ENCODE data around the gene THEM4.

DNA sequence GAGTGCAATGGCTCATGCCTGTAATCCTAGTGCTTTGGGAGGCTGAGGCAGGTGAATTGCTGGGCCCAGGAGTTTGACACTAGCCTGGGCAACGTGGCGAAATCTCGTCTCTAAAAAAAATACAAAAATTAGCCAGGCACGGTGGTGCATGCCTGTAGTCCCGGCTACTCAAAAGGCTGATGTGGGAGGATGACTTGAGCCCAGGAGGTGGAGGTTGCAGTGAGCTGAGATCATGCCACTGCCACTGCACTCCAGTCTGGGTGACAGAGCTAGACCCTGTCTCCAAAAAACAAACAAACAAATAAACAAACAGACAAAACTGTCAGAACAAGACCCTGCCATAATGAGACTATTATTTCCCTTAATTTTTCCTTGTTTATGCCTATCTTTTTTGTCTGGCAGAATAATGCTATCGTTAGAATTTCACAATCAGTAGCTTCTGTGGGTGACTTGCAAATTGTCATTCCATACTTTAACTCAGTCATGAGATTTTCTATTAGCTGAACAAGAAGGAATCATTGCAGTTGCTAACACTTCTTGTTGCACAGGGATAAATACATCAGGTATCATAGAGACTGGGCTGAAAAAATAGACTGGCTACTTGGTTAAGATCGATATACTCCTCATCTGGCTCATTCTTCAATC, 7.5 kb upstream of the THEM4 start:
- TF ChIP-seq, protein P1, sequence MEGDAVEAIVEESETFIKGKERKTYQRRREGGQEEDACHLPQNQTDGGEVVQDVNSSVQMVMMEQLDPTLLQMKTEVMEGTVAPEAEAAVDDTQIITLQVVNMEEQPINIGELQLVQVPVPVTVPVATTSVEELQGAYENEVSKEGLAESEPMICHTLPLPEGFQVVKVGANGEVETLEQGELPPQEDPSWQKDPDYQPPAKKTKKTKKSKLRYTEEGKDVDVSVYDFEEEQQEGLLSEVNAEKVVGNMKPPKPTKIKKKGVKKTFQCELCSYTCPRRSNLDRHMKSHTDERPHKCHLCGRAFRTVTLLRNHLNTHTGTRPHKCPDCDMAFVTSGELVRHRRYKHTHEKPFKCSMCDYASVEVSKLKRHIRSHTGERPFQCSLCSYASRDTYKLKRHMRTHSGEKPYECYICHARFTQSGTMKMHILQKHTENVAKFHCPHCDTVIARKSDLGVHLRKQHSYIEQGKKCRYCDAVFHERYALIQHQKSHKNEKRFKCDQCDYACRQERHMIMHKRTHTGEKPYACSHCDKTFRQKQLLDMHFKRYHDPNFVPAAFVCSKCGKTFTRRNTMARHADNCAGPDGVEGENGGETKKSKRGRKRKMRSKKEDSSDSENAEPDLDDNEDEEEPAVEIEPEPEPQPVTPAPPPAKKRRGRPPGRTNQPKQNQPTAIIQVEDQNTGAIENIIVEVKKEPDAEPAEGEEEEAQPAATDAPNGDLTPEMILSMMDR (IDR thresholded peaks at IDR 0.05), result no peak
- TF ChIP-seq POLR2AphosphoS5 (IDR thresholded peaks at IDR 0.05), result no peak

Data from breast epithelium (tissue), 3 donors.